H1 (cell line): ENCODE measurements around the gene CALD1. TPM values are rescaled to one million over a fixed set of nuclear protein-coding genes. Genes with fewer than 3 reads are reported as not detected.

Experiments
- GABPA ChIP-seq: IDR thresholded peaks from 2 replicates; pipeline ENCODE4 v1.6.1; 2011; ENCODE audit warnings: mild to moderate bottlenecking, low read length, moderate library complexity, borderline replicate concordance; ENCODE audit not compliant: insufficient read depth
- HDAC6 ChIP-seq: IDR thresholded peaks from one replicate; pipeline ENCODE4 v1.7.1; 2012; ENCODE audit warnings: low read depth, mild to moderate bottlenecking, inconsistent platforms, low read length, moderate library complexity
- PHF8 ChIP-seq: fragments of 200-600 bp; sonication (generic); conservative IDR thresholded peaks from 2 replicates; pipeline ENCODE4 v1.7.1; 2012; ENCODE audit warnings: low read depth, mild to moderate bottlenecking, inconsistent platforms, low read length, moderate library complexity
- POLR2A ChIP-seq, 2 experiments: IDR thresholded peaks; 1 replicate in 1 of 2; 2 replicates in 1 of 2; pipeline ENCODE4 v1.6.1; 2011; ENCODE audit warnings: low read depth in 2 of 2, low read length in 2 of 2, mild to moderate bottlenecking in 2 of 2; ENCODE audit errors: control extremely low read depth in 1 of 2
- RAD21 ChIP-seq, 2 experiments: IDR thresholded peaks in 1 of 2; conservative IDR thresholded peaks in 1 of 2; 2 replicates each; pipeline ENCODE4 v1.6.1; 2011; ENCODE audit warnings: low read depth in 2 of 2, low read length in 2 of 2, improper control_type of control experiment in 1 of 2, inconsistent platforms in 1 of 2, mild to moderate bottlenecking in 1 of 2, moderate library complexity in 1 of 2
- RNF2 ChIP-seq: fragments of 200-900, 300-1000 bp; sonication (generic); IDR thresholded peaks from 2 replicates; pipeline ENCODE4 v1.7.1; 2016; ENCODE audit warnings: borderline replicate concordance, low read depth, mild to moderate bottlenecking, antibody characterized with exemption, low read length; ENCODE audit not compliant: poor library complexity, severe bottlenecking; ENCODE audit errors: missing control alignments
- RXRA ChIP-seq: IDR thresholded peaks from 2 replicates; pipeline ENCODE4 v1.6.1; 2011; ENCODE audit warnings: low read depth, mild to moderate bottlenecking, low read length, moderate library complexity; ENCODE audit not compliant: insufficient read depth
- SP1 ChIP-seq: IDR thresholded peaks from 2 replicates; pipeline ENCODE4 v1.6.1; 2011; ENCODE audit warnings: low read depth, low read length
- polyA plus RNA-seq, 7 experiments: library from polyadenylated mRNA; depleted of rRNA in 3 of 7; stranded (reverse) in 5 of 7; unstranded in 2 of 7; fragments of >200 nt in 5 of 7; fragments of 200-250 nt in 2 of 7; gene quantifications; 1 replicate in 5 of 7; 2 replicates in 1 of 7; 4 replicates in 1 of 7; pipeline versions ENCODE4 v1.2.1 to v1.2.3, GENCODE V29; 2011 to 2013; ENCODE audit warnings: missing spikeins in 2 of 7, mixed read lengths in 2 of 7
- total RNA-seq: library from RNA; stranded (reverse); fragmentation: NEBNext Ultra II Directional; extraction: Animal tissue kit (Norgen Biotek cat#: 25700); gene quantifications from 2 replicates; pipeline ENCODE4 v1.2.1, GENCODE V29; 2021
- TF ChIP-seq, protein P1 (sequence below): IDR thresholded peaks from 2 replicates; pipeline ENCODE4 v1.6.1; 2012; ENCODE audit warnings: inconsistent platforms

The CALD1 gene
- total and polyA plus RNA-seq, 2 of the 8 experiments (the other 6 are each of a cell fraction or from before 2014, with no cell fraction given) = 34.3 to 177 TPM

DNA sequence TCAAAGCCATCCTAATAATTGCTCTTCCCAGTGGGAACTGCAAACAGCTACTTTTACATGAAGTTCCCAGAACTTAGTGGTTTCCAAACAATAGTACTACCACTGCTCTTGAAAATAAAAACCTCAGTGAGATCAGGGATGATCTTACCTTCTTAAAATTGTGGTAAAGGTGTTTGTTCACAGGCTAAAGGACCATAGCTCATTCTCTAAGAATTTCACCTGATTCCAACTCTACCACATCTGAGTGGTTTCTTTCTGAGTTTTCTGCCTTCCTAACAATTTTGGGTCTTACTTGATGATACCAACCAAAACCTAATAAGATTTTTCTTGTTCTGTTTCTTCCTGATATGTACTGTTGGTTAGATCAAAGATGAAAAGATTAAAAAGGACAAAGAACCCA lies 161.3 kb downstream of the CALD1 start (continued):
- TF ChIP-seq GABPA (no peak), HDAC6 (no peak), POLR2A (IDR thresholded peaks at IDR 0.05; ENCODE audit: control extremely low read depth in 1 of 2, low read depth in 2 of 2, low read length in 2 of 2) (no peak), RAD21 (IDR thresholded peaks at IDR 0.05 in 1 of 2, conservative IDR thresholded peaks at IDR 0.05 in 1 of 2; ENCODE audit: low read depth in 2 of 2, low read length in 2 of 2) (no peak), PHF8 (no peak), RXRA (no peak), SP1 (no peak), RNF2 (no peak)
- TF ChIP-seq, protein P1, sequence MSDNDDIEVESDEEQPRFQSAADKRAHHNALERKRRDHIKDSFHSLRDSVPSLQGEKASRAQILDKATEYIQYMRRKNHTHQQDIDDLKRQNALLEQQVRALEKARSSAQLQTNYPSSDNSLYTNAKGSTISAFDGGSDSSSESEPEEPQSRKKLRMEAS = no peak
